B cell (primary cell): ENCODE data around the gene AKTIP.

Experiments used
- CTCF ChIP-seq: fragments of 200-600 bp; IDR thresholded peaks from one replicate; pipeline ENCODE4 v1.8.0; 2022; ENCODE audit warnings: antibody characterized with exemption, mild to moderate bottlenecking
- EZH2 ChIP-seq: IDR thresholded peaks from 2 replicates; pipeline ENCODE4 v1.6.1; 2012; ENCODE audit warnings: borderline replicate concordance, low read depth, mild to moderate bottlenecking, moderate library complexity, low read length; ENCODE audit not compliant: insufficient read depth, poor library complexity, severe bottlenecking

GRCh38 chr16:53489755-53490154, 13.3 kb downstream of the AKTIP start:
- no peak for TF ChIP-seq CTCF
- TF ChIP-seq EZH2: no peak
